Central memory CD8-positive, alpha-beta T cell (primary cell): ENCODE results near the gene CAMK2B.

Source experiments
- ATAC-seq: fragments of 150-1000 bp; cut with Tn5 transposase; replicated peaks from 2 replicates; pipeline ENCODE4 v1.10.0; 2022; ENCODE audit warnings: mild to moderate bottlenecking, moderate FRiP score, moderate number of reproducible peaks; ENCODE audit not compliant: poor library complexity, severe bottlenecking; ENCODE audit errors: extremely low read depth
- DNase-seq, 2 donors: peaks; one replicate each; pipeline ENCODE4 v3.0.0; 2021; ENCODE audit warnings: low spot score in 2 of 2
- H3K27ac Mint-ChIP-seq: one replicate; pipeline ENCODE4 v1.8.0; 2022; ENCODE audit warnings: low read depth, mild to moderate bottlenecking, moderate library complexity, mixed read lengths
- H3K27me3 Mint-ChIP-seq: one replicate; pipeline ENCODE4 v1.8.0; 2022; ENCODE audit warnings: mixed read lengths
- H3K36me3 Mint-ChIP-seq: one replicate; pipeline ENCODE4 v1.8.0; 2022; ENCODE audit warnings: mild to moderate bottlenecking, moderate library complexity, mixed read lengths; ENCODE audit not compliant: insufficient read depth
- H3K4me1 Mint-ChIP-seq: one replicate; pipeline ENCODE4 v1.8.0; 2022; ENCODE audit warnings: mixed read lengths
- H3K4me3 Mint-ChIP-seq: one replicate; pipeline ENCODE4 v1.8.0; 2022; ENCODE audit warnings: mild to moderate bottlenecking, moderate library complexity, mixed read lengths
- H3K9me3 Mint-ChIP-seq: one replicate; pipeline ENCODE4 v1.8.0; 2022; ENCODE audit warnings: mixed read lengths

The CAMK2B gene

DNA sequence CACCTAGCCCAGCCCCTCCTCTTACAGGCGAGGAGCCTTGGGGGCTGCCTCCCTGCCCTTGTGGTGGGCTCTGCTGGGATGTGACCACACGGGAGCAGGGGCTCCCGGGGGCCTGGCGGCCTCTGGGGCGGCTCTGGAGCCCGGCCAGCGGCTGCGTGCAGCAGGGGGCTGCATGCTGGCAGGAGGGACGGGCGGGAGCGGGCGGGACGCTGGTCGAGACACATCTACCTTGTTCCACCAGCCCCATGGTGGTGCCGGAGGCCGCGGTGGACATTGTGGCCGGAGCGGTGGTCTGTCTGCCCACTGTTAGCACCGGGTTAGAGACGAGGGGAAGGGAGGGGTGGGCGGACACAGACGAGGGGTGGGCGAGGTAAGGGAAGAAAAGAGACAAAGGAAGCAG is 86.0 kb downstream of the CAMK2B start:
- no peak for ATAC-seq
- H3K9me3 Mint-ChIP-seq, result no peaks in the 10 kb centered on the region
- no peaks in the 10 kb centered on the region for H3K4me1 Mint-ChIP-seq
- DNase-seq, result no peak
- no peaks in the 10 kb centered on the region for H3K36me3 Mint-ChIP-seq
- H3K27ac Mint-ChIP-seq, result no peak overlapping the region
- no peak overlapping the region for H3K4me3 Mint-ChIP-seq
- peaks cover 14% of the 10 kb centered on the region for H3K27me3 Mint-ChIP-seq

DNA sequence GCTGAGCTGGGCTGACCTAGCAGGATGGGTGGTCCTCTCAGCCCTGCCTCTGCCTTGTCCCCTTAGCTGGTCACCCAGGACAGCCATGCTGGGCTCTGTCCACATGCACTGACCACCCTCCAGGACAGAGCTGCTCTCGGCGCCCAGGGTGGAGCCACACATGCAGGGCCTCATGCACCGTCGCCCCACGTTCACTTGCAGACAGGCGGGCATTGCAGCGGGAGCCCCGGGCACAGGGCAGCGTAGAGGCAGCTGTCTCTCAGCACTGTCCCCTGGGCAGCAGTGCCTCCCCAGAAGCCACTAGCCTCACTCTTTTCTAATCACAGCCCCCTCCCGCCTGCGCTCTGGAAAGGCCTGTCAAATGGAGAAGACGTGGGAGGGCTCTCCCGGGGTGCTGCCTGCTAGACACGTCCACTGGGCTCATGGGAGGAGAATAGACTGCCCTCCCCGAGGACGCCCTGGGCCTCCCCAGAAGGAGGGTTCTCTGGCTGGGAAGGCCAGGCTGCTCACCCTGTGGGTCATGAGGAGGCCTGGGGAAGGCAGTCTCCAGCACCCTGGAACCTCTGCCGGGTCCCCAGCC is 87.2 kb downstream of the CAMK2B start:
- DNase-seq, result no peak
- Mint-ChIP-seq H3K27me3 (peaks cover 14% of the 10 kb centered on the region), H3K4me3 (no peak overlapping the region), H3K27ac (no peak overlapping the region), H3K36me3 (no peaks in the 10 kb centered on the region), H3K9me3 (no peaks in the 10 kb centered on the region), H3K4me1 (no peaks in the 10 kb centered on the region)
- no peak for ATAC-seq

DNA sequence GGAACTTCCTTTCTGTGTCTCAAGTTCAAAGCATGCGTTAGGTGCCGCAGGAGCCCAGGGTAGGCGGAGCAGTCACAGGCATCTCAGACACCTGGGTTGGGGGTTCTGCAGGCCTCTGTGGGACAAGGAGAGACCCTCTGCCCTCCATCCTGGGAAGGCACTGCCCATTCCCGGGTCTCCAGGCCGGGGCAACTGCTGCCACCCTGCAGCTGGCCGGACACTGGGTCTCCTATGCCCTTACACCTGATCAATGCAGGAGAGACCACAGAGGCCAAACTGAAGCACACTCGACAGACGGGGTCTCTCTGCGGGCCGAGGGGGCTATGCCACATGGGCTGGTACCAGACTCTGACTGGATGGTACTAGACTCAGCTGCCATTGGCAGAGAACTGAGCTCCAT is 87.7 kb downstream of the CAMK2B start:
- Mint-ChIP-seq H3K9me3 (no peaks in the 10 kb centered on the region), H3K4me1 (no peaks in the 10 kb centered on the region), H3K27me3 (peaks cover 14% of the 10 kb centered on the region), H3K4me3 (no peak overlapping the region), H3K36me3 (no peaks in the 10 kb centered on the region), H3K27ac (no peak overlapping the region)
- DNase-seq, result no peak
- ATAC-seq, result no peak

DNA sequence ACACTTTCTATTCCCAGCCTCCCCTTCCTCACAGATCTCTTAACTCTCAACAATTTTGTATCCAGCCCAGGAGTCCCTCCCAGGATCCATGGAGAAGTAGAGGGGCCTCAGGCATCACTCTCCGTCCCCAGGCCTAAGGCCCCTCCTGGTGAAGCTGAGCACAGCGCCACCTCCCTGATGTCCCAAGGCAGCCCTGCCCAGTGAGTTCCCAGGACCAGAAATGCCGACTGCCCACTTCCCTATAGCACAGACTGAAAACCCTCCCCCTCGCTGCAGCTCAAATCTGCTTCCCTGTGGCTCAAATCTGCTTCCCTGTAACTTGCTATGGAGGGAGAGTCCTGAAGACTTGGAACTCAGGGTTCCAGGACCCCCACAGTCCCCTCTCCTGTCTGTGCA is 89.1 kb downstream of the CAMK2B start:
- H3K27ac Mint-ChIP-seq, result no peak overlapping the region
- no peaks in the 10 kb centered on the region for H3K36me3 Mint-ChIP-seq
- no peaks in the 10 kb centered on the region for H3K9me3 Mint-ChIP-seq
- H3K4me1 Mint-ChIP-seq, result no peaks in the 10 kb centered on the region
- H3K27me3 Mint-ChIP-seq, result peaks cover 14% of the 10 kb centered on the region
- ATAC-seq (no peak), DNase-seq (no peak)
- H3K4me3 Mint-ChIP-seq, result no peak overlapping the region

DNA sequence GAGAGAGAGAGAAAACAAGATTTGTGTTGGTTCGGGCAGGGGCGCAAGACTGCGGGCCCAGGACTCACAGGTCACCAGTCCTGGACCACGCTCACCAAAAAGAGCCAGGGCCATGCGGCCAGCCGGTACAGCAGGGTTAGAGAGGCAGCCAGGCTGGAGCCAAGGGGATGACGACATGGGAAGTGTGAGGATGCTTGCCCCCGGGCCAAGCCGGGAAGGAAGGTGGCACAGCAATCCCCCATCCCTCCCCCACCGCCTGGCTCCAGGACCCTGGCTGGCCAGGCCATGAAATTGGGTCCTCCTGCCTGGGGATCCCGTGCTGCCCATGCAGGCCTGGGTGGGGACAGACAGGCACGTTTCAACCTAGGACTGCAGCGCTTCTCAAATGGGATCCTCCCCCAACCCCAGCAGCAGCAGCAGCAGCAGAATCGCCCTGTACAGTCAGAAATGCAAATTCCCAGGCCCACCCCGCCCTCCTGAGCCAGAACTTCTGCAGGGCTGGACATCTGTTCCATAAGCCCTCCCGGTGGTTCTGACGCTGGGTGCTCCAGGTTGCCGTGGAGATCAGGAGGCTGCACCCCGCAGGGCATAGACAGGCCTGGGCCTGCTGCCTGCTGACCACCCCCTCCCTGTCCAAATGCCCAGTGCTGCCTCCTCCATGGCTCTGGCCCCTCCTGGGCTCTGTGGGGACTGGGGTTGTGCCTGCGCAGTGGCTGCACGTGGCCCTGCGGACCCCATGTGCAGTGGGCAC is 89.6 kb downstream of the CAMK2B start:
- no peak for ATAC-seq
- DNase-seq, result no peak
- no peaks in the 10 kb centered on the region for H3K9me3 Mint-ChIP-seq
- no peak overlapping the region for H3K4me3 Mint-ChIP-seq
- peaks cover 14% of the 10 kb centered on the region for H3K27me3 Mint-ChIP-seq
- no peaks in the 10 kb centered on the region for H3K36me3 Mint-ChIP-seq
- H3K4me1 Mint-ChIP-seq, result no peaks in the 10 kb centered on the region
- H3K27ac Mint-ChIP-seq, result no peak overlapping the region

DNA sequence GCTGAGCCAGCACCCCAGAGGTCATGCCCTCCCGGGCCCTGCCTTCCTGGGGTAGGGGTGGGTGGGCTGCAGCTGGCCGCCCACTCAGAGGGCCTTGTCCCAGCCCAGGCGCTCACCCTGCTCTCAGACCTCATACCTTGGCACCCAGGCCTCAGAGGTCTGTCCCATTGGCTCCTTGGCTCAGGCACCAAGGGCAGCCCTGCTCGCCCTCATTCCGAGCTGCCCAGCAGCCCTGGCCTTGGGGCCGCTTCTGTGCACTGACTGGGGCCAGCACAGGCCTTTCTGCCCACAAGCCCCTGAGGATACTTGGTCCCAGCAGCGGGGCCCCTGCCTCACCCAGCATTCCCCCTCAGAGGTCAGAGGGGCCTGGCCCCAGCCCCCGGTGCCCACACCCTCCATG is 90.3 kb downstream of the CAMK2B start:
- Mint-ChIP-seq H3K27ac (no peak overlapping the region), H3K9me3 (no peaks in the 10 kb centered on the region)

DNA sequence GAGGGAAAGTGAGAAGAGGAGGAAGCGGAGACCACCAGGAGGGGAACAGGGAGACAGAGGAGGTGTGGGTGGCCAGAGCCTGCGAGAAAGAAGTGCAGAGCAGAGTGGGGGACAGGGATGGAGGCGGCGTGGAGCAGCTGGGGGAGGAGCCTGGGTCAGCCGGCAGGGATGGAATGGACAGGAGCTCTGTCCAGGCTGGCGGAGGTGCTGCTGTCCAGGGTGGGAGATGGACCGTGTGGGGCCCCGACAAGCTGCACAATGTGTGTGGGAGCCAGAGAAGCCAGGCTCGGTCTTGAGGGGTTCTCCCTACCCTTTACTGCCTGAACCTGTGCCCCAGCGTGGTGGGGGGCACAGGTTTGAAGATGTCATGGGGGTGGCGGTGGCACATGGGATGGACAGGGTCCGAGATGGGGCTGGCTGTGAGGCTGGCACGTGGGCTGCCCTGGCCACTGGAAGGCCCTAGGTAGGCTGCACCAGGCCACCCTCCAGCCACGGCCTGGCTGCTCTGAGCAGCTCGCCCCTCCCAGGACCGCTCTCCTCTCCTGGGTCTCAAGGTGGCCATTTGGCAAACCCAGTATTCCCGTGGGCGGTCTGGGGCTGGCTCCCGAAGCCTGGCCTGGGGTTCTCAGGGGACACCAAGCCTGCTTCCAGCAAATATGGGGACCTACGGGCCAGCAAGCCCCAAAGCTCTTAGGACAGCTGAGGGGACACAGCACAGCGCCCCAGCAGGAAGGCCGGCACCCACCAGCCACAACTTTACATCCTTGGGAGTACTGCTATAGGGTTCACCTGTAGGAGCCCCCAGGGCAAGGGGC is 92.3 kb downstream of the CAMK2B start:
- no peaks in the 10 kb centered on the region for H3K36me3 Mint-ChIP-seq
- H3K27me3 Mint-ChIP-seq, result peaks cover 14% of the 10 kb centered on the region
- no peaks in the 10 kb centered on the region for H3K9me3 Mint-ChIP-seq
- DNase-seq (no peak), ATAC-seq (no peak)
- H3K4me3 Mint-ChIP-seq, result no peak overlapping the region
- no peak overlapping the region for H3K27ac Mint-ChIP-seq
- no peaks in the 10 kb centered on the region for H3K4me1 Mint-ChIP-seq

More for the DNA sequence above, 90.3 kb downstream of the CAMK2B start:
- ATAC-seq (no peak), DNase-seq (no peak)
- H3K27me3 Mint-ChIP-seq, result peaks cover 14% of the 10 kb centered on the region
- H3K4me1 Mint-ChIP-seq, result no peaks in the 10 kb centered on the region
- H3K4me3 Mint-ChIP-seq, result no peak overlapping the region
- no peaks in the 10 kb centered on the region for H3K36me3 Mint-ChIP-seq

DNA sequence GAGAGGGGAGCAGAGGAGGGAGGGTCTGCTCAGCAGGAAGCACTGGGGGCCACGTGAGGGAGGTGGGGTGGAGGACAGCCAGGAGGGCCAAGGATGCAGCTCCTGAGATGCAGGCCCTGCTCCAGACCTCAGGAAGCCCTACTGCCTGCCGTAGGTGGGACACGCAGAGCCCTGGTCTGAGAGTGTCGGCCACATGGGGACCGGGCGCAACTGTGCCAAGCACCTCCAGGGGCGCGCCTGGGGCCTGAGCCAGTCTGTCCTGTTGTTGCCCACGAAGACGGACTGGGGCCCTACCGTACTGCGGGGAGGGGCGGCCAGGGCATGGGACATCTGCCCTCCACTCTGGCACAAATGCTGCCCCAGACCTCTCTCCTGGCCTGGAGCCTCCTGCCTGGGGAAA is 93.0 kb downstream of the CAMK2B start:
- H3K9me3 Mint-ChIP-seq, result no peaks in the 10 kb centered on the region
- H3K27ac Mint-ChIP-seq, result no peak overlapping the region
- DNase-seq (no peak), ATAC-seq (no peak)
- H3K27me3 Mint-ChIP-seq, result peaks cover 14% of the 10 kb centered on the region
- H3K4me1 Mint-ChIP-seq, result no peaks in the 10 kb centered on the region
- H3K36me3 Mint-ChIP-seq, result no peaks in the 10 kb centered on the region
- H3K4me3 Mint-ChIP-seq, result no peak overlapping the region

DNA sequence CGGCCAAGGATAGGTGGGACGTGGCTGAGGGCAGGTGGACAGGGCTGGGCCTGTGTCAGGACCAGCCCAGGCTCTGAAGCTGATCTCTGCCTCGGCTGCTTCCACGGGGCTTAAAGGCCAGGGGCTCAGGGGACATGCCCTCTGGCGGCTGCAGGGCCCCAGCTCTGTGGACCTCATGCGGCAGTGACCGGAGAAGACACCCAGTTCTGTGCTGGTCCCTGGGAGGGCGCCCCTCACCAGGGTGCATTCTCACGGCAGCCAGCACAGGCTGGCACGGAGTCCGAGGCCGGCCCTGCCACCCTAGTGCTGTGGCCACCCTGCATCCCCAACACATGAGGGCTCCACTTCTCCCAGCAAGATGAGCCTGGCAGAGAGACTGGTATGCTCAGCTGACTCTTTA is 94.3 kb downstream of the CAMK2B start:
- no peaks in the 10 kb centered on the region for H3K9me3 Mint-ChIP-seq
- no peak overlapping the region for H3K4me3 Mint-ChIP-seq
- H3K4me1 Mint-ChIP-seq, result no peaks in the 10 kb centered on the region
- ATAC-seq (no peak), DNase-seq (no peak)
- no peak overlapping the region for H3K27ac Mint-ChIP-seq
- peaks cover 10% of the 10 kb centered on the region for H3K27me3 Mint-ChIP-seq
- H3K36me3 Mint-ChIP-seq, result no peaks in the 10 kb centered on the region

DNA sequence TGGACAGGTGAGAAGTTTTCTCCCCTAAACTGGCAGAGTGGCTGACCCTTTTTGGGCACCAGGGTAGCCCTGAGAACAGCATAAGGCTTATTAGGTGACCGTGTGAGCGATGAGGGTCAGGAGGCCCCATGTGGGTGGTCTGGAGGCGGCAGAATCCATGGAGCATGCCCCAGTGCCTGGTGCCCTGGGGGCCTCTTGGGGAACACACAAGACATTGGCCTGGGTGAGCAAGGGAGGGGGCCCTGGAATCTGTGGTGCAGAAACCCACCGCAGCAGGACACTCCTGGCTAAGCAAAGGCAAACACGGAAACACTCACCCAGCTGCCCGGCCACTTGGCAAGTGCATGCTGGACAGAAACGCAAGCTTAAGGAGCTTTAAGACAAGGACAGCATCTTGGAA is 95.1 kb downstream of the CAMK2B start:
- Mint-ChIP-seq H3K36me3 (no peaks in the 10 kb centered on the region), H3K9me3 (no peaks in the 10 kb centered on the region), H3K4me3 (no peak overlapping the region), H3K27ac (no peak overlapping the region), H3K4me1 (no peaks in the 10 kb centered on the region), H3K27me3 (peaks cover 13% of the 10 kb centered on the region)
- ATAC-seq (no peak), DNase-seq (no peak)

DNA sequence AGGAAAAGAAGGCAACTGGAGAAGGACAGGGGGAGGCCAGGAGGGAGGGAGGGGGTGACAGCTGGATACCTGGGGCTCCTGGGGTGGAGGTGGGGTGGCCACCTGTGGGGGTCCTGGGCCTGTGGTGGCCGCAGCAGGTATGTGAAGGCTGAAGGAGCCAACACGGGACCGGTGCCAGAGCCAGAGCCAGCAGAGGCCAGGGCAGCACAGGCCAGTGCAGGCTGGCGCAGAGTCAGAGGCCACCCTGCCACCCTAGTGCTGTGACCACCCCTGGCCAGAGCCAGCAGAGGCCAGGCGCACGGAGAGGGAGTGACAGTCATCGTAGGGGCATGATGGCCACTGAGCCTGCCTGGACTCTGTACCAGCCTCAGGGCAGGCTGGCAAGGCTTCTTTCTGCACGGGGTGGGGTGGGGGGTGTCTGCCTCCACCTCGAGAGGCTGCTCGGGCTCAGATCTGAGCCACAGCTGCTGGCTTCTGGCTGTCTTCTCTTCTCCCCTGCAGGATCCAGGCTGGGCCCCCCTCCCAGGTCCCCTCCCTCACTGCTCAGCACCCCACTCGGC is 95.8 kb downstream of the CAMK2B start:
- ATAC-seq (no peak), DNase-seq (no peak)
- Mint-ChIP-seq H3K9me3 (no peaks in the 10 kb centered on the region), H3K27ac (no peak overlapping the region), H3K4me1 (no peaks in the 10 kb centered on the region), H3K27me3 (peaks cover 15% of the 10 kb centered on the region), H3K4me3 (no peak overlapping the region), H3K36me3 (no peaks in the 10 kb centered on the region)

DNA sequence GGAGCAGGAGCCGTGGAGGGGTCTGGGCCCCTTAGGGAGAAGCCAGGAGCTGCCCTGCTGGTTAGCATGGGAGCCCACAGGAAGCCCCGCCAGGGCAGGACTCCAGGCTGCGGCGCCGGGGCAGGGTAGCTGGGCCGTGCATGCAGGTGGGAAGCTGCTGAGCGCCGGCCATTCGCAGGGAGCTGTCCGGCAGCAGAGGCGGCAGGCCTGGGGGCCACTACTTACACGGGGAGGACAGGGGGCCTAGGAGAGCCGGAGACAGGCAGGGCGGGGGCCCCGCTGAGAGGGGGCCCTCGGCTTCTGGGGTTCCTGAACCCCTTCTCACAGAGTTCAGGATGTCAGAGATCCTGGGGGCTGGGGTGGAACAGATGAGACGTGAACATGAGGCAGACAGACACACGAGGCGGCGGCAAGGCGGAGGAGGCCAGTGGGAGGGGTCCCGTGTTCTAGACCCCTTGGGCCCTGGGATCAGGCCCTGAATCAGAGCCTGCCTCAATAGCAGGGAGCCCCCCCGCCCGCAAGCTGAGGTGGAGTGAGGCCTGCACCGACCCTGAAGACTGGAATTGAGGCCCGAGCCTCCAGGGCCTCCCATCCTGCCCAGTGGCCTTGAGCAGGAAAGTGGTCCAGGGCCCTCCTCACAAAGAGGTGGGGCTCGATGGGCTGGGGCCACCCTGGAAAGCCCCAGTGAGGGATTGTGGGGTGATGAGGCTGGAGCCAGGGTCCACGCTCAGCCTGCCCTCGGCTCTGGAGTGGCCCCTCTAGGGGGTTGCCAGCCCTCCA is 96.6 kb downstream of the CAMK2B start:
- Mint-ChIP-seq H3K4me1 (no peaks in the 10 kb centered on the region), H3K4me3 (no peak overlapping the region), H3K36me3 (no peaks in the 10 kb centered on the region), H3K27ac (no peak overlapping the region), H3K27me3 (peaks cover 23% of the 10 kb centered on the region), H3K9me3 (no peaks in the 10 kb centered on the region)
- ATAC-seq (no peak), DNase-seq (no peak)
